GM18909 (cell line): Measurements from ENCODE around the gene JAML.
"Not testable (repeated sequence)": the region's sequence is repeated elsewhere in the genome, so short reads cannot be mapped to it uniquely, and the experiment has no call there.

Source experiments
- ATAC-seq: cut with Tn5 transposase; IDR thresholded peaks from one replicate; pipeline ENCODE4 v1.9.1; 2021; ENCODE audit warnings: mild to moderate bottlenecking; ENCODE audit not compliant: unreplicated experiment, poor library complexity

JAML gene

DNA sequence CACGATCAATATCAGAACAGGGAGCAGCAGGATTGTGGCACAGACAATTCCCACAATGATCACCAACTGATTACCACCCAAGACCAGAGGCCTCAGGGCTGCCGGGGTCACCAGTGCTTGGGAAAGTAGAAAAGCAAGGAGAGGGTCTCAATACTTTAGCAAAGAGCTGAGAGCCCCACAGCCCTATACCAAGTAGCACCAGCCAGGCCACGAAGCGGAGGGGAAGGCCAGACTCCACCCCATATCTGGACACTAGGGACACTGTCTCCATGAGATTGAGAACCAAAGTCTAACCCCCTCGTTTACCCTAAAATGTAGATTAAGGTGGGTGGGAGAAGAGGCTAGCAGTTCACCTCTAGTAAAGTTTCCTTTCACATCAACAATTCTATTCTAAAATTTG, 24.3 kb downstream of the JAML start:
- no peak for ATAC-seq

GRCh38 chr11:118199135-118199534, 25.7 kb downstream of the JAML start:
- no peak for ATAC-seq

GRCh38 chr11:118198370-118198769, 26.4 kb downstream of the JAML start:
- no peak for ATAC-seq

GRCh38 chr11:118194835-118195627, 29.8 kb downstream of the JAML start:
- no peak for ATAC-seq

DNA sequence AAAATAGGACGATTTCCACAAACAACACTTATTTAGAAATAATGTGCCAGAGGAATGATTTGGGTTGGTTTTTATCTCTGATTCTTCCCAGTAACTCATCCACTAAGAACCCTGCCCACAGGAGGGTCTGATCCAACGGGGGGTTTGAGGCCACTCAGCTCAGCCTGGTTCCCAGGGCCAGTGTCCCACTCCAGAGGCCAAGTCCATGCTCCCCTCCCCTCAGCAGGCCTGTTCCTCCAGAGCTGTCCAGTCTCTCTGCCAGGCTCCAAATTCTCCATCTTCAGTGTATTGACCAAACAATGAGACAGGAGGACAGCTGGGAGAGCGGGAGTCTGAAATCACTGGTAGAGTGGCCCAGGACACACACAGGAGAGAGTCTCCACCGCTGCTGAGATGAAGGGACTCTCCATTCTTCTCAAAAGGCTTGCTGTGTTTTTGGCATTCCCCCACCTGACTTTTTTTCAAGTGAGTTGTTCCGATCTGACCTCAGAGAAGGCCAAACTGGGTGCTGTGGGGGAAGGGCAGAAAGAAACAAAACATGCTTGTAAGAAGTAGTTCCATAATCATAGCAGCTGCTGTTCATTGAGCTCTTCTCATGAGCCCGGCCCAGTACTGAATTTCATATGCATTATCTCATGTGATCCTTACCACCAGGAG, 30.8 kb downstream of the JAML start:
- ATAC-seq, result no peak

DNA sequence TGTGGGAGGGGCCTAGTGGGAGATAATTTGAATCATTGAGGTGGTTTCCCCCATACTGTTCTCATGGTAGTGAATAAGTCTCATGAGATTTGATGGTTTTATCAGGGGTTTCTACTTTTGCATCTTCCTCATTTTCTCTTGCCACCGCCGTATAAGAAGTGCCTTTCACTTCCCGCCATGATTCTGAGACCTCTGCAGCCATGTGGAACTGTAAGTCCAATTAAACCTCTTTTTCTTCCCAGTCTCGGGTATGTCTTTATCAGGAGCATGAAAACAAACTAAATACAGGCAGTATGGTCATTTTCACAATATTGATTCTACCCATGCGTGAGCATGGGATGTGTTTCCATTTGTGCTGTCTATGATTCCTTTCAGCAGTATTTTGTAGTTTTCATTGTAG, 32.0 kb downstream of the JAML start:
- not testable (repeated sequence) for ATAC-seq

- not testable (repeated sequence) for ATAC-seq
Observed at GRCh38 chr11:118190942-118191506, 33.8 kb downstream of the JAML start.

DNA sequence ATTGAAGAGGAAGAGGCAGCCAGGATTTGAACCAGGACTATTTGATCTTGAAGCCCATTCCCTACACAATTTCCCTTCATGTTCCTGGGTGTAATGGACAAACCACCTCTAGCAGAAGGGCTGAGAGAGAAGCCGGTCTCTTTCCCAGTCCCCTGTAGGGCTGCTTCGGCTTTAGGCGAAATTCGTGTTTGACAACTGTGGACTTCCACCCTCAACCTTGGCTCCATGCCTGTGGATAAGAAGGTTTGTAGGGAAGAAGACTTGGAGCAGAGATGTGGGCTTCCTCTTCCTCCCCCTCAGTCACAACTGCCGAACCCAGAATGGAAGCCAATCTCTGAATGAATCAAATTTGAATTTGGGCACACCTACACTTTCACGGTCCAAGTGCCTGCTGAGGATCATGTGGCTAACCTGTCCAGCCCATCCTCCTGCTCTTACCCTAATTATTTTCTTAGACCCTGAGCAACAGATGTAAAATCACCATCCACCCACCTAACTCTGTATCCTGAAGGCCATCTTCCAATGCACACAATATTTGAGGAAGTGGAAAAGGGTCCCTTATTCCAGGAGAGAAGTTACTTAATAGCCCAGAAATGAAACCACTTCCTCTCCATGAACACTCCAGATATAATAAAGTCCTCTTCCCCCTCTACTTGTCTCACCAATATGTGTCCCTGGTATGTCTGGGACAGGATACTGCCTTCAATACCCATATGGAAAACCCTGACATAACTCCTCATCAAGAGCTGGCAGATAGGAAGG, 38.3 kb downstream of the JAML start:
- no peak for ATAC-seq

- ATAC-seq, result no peak
Observed at GRCh38 chr11:118184784-118185579, 39.8 kb downstream of the JAML start.

- not testable (repeated sequence) for ATAC-seq
Observed at GRCh38 chr11:118183691-118184090, 41.1 kb downstream of the JAML start.

DNA sequence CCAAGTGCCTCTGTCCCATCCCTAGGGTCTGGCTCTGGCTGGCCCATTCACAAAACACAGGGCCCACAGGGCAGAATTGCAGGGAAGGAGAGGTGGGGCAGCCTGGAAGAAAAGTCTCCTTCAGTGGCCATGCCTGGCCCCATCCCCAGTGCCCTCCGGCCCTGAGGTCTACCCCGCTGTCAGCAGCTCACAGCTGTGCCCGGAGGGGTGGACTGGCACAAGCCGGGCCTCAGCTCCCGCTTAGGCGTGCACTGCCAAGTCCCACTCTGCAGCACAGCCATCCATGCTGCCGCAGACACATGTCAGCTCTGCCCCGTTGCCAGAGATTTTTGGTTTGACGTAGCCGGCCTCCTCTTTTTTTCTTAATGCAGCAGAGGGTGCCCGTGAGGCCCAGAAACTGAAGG, 44.5 kb downstream of the JAML start:
- no peak for ATAC-seq

- ATAC-seq, result no peak
Observed at GRCh38 chr11:118176778-118177134, 48.1 kb downstream of the JAML start.

DNA sequence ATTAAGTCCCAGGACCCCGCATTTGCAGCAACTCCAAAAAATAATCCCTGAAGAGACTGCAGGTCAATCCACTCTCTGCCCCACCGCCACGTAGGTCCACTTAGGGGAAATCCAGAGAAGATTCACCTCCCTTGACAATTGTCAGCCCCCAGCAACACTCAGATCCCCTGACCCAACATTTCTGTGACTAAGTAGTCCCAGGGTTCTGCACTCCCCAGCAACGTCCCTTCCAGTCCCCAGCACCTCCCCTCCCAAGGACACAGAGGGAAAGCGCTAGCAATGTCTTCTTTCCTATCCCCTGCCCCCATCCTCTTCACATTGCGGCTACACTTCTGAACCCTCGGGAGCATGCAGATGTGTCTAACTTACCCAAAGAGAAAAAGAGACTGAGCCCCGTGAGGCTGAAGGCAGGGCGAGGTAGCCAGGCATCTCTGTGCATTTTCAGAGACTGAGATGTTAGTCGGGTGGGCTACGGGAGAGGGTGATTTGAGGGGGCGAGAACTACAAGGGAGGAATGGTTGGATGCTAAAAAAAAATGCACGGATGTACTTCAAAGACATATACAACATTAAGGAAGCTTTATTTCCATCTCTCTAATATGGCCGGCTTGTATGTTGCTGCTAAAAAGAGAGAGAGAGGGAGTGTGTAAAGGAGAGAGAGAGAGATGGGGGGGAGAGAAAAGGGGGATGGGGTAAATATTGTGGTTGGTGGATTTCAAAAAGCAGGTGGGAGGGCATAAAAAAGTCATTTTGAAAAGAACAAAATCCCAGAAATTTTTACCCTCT, 48.6 kb downstream of the JAML start, which contains the start of gene SCN2B:
Gene SCN2B (minus strand): TSS at position 647 of the 785 bp plus-strand sequence. CDS start 208 bp downstream, at position 439.
- ATAC-seq, result no peak

GRCh38 chr11:118175031-118175992, 49.5 kb downstream of the JAML start:
- ATAC-seq, result no peak

DNA sequence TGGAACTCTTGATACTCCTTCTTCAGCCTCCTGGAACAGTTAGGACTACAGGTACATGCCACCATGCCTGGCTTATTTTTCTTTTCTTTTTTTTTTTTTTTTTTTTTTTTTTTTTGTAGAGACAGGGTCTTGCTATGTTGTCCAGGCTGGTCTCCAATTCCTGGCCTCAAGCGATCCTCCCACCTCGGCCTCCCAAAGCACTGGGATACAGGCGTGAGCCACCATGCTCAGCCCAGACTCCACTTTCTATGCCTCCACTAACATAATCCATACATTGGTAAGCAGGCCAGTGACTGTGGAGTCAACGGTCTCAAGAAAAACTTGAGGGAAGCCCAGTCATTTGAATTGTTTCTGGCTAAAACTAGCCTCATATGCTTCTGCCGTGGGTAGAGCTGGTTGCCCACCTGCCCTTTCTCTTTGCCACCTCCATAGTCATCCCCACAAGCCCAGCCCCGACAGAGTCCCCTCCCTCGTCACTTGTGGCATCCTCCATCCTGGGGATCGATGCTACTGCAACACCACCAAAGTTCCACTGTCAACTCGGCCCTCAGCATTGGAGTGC, 50.7 kb downstream of the JAML start:
- ATAC-seq, result no peak

GRCh38 chr11:118172356-118172755, 52.5 kb downstream of the JAML start:
- ATAC-seq, result no peak

- ATAC-seq, result no peak
Observed at GRCh38 chr11:118171269-118172062, 53.3 kb downstream of the JAML start.
